GM18508 (cell line): ENCODE data around the gene GRIN3A.
"Not testable (repeated sequence)": the region's sequence is repeated elsewhere in the genome, so short reads cannot be mapped to it uniquely, and the experiment has no call there.

Source experiments
- ATAC-seq: cut with Tn5 transposase; IDR thresholded peaks from one replicate; pipeline ENCODE4 v1.9.1; 2021; ENCODE audit warnings: moderate number of reproducible peaks; ENCODE audit not compliant: insufficient read depth, unreplicated experiment

GRIN3A gene

DNA sequence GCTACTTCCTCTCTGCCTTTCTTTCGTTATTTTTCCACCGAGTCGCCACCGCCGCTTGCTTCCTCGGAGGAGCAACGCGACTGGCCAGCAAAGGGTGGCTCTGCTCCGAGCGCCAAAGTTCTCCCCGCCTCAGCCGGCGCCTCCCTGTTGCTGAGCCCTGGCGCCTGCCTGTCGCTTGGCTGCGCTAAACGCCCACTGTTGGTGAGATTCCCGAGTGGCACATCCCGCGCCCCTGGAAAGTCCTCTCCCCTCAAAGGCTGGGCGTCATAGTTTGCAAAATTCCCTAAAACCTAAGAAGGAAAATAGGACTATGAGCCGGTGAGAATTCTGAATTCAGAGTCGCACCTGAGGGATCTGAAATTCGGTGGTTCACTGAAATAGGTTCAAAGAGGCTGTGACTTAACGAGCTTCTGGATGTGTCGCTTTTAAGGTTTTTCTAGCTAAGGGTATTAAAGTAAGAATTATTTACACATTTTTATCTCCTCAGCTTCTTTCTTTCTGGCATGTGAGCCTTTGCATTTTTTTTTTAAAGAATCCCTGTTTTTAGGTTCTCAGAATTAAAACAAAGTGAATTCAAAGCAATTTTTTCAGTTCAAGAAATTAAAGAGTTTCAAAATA lies at the start of gene GRIN3A:
Gene GRIN3A (minus strand): TSS at position 82 of the 618 bp plus-strand sequence. CDS start 668 bp downstream, outside the sequence.
- no peak for ATAC-seq

- ATAC-seq, result no peak
Measured at GRCh38 chr9:101787891-101788290, 49.4 kb upstream of the GRIN3A start.

- ATAC-seq, result no peak
Measured at GRCh38 chr9:101778332-101778731, 39.9 kb upstream of the GRIN3A start.

DNA sequence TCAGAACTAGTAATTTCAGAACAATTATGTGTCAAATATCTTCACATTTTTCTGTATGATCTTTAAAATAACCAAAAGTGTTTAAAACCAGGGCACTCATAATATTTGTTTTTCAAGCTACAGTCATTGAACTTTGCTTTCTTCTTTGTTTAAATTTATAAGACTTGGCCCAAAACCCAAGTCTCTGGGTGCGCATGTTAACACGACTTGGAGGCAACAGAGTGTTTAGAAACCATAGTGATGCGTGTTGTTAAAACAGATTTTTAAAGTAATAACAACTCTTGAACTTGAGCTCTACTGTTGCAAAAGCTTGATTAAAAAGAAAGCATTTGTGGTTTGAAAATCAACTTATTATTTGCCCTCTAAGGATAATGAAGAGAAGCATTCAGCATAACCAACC lies 26.0 kb upstream of the GRIN3A start:
- ATAC-seq, result no peak

DNA sequence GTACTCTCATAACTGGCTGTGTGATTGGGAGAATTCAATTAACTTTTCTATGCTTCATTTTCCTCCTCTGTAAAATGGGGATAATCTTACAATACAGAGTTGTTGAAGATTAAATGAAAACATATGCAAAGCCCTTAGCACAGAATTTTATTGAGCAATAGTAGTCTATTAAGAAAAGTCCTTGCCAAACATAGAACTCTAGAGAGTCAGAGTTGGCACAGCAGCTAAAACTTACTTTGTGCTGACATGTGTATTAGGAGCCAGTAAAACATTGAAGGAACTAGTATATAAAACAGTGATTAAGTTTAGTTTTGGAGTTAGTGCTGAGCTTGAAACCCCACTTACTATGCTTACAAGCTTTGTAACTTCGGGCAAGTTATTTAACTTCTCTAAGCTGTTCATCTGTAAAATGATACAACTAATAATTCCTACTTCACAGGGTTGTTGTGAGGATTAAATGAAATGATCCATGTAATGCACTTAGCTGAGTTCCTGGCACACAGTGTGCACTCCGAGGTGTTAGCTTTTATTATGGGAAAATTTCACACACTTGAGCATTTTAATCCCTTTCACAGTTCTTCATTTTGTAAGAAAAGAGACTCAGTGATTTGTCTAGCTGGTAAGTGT lies 20.0 kb upstream of the GRIN3A start:
- no peak for ATAC-seq

DNA sequence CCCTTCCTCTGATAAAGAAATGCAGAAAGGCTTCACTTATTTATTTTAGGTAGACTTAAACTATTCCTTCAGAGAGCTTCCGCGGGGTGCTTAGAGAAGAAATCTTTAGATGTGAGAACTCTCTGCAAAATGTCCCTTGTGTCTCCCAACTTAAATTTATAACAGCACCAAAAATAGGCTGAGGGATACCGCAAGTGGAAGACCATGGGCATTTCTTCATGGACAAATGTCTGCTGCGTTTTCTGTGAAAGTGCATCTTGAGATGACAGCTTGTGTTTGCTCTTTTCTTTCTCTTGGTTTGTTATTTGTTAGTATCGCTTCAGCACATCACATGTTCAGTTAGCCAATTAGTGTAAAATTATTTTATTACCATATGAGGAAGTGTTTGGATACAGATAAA lies 15.3 kb upstream of the GRIN3A start:
- ATAC-seq, result no peak

DNA sequence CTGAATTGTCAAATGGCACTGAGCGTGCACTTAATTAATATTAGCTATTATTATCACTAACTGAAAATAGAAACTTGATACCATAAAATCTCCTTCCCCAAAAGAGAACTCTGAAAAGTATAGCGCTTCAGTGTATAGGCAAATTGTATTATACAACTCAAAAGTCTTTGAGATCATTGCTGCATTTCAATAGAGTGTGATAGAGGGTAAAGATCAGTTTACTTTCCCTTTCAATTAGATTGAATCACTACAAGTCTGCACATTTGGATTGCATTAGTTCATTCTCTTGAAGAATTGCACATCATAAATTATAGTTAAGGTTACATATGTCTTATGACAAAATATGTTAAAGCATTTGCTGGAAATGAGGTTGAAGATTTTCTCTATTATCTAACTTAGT lies 13.4 kb upstream of the GRIN3A start:
- ATAC-seq, result no peak

GRCh38 chr9:101739311-101739710 lies 864 bp upstream of the GRIN3A start:
- ATAC-seq, result no peak

DNA sequence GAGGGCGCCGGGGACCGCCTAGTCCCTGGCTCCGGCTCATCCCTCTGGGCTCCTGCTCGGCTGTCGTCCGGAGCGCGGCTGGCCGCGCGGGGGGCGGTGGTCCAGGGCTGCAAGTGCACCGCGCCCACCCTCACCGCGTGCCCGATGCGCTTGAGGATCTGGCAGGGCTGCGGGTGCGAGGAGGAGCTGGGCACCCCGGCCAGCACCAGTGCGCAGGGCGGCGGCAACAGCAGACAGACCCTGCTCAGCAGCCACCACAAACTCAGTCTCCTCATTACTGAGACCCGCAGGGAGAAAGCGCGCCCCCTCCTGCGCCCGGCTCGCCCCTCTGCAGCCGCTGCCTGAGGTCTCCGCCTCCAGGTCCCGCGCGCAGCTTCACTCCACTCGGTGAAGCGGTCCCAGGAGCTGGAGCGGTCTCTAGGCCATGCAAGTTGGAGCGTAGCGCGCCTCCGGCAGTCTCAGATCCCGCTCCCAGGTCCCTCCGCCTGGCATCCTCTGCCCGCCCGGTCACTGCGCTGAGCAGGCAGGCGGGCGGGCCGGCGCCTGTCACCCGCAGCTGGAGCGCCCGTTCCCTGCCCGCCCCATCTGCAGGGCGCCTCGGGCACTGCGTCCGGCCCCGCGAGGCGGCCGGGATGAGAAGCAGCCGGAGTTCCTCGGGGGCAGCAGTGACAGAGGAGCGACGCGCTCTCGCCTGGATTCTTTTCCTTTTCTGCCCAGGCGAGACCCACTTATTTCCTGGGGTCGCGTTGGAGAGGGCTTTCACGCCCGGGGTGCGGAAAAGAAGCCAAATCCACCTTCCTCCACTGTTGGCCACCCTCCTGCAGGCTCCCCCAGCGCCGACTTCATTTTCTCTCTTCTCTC lies 512 bp downstream of the GRIN3A start:
- ATAC-seq, result no peak

DNA sequence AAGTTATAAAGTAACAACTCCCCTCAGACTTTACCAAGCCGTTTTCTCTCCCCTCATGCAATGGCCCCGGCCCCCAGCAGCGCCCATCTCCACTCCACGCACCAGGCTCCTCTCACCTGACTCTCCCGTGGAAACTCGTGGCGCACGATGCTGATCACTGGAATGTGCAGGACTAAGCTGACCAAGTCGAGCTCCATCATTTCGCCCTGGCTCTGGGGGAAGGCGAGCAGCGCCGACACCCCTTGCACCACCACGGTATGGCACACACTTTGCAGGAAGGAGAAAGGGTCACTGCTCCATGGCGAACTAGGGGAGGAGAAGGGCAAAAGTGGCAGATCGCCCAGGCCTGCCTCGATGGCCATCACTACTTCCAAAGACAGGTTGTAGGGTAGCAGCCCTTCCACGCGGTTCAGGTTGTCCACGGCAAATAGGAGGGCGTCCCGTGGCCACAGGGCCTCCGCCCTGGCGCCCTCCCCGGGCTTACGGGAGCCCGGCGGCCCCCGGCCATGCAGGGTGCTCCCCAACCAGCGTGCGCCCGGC lies 1.2 kb downstream of the GRIN3A start:
- no peak for ATAC-seq

GRCh38 chr9:101736717-101737116 lies 1.7 kb downstream of the GRIN3A start:
- no peak for ATAC-seq

DNA sequence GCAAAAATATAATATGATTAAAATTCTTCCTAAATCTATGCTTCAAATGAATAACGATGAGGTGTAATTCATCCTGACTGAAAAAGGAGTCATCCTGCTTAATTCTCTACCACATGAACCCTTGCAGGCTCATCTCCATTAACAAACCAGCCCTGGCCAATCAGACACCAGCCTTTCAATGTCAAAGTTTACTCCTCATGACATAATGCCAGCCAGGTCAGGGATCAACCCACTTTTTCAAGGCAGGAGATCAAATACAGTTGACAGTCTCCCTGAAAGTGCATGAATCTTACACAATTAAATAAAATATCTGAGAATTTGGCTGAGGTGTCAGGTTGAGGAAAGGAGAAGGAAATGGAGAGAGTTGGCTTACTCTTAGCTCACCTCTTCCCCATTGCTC lies 7.0 kb downstream of the GRIN3A start:
- no peak for ATAC-seq

DNA sequence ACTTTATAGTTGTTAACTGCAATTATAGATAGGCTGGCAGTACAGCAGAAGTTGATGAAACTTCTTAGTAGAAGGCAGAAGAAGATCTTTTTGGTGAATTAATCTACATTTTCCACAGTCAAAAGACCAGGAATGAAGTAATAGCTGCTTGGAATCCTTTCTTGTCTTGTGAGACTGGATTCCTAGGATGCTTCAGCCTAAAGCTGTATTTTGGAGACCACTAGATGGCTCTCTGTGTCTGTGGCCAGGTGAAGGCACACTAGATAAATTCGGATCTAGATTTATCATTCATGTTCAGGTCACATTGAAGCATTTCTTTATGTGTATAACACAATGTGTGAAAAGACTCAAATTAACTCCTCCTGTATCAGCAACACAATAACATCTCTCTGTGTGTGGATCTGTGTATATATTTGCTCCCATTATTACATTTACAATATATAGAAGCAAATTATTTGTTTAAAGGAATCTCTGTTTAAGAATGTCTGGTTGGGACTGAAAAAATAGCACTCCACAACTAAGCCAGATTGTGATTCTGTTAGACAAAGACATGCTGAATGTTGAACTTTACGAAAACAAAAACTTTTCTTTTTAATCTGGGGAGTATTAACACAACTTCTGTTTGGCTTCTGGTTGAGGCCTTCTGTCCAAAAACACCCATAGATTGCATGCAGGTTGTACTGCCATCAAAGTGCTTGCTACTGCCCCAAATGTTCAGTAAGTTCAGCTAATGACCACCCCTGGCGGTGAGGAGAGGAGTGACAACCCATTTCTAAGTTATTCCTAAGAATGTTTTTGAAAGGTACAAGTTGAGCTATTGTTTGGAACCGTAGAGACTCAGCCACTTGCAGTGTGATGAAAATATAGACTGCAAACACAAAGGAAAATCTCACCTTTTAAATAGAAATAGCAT lies 10.6 kb downstream of the GRIN3A start:
- peak; percentile 83 for ATAC-seq

GRCh38 chr9:101724271-101724670 lies 14.2 kb downstream of the GRIN3A start:
- ATAC-seq, result not testable (repeated sequence)

DNA sequence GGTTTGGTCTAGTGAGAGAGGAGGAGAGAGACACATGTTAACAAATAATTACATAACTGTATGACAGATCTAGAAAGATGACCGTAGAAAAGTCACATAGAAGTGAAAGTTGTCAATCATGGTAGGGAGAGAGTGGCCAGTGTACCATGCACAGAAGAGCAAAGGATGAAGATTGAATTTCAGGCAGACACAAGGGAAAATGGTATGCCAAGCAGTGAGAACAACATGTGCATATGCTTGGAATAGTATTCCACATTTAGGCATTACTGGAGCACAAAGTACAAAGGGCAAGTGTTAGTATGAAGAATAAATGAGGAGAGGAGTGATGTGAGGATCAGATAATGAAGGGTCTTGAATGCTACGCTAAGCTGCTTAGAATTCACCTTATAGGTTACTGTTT lies 20.3 kb downstream of the GRIN3A start:
- ATAC-seq, result no peak

DNA sequence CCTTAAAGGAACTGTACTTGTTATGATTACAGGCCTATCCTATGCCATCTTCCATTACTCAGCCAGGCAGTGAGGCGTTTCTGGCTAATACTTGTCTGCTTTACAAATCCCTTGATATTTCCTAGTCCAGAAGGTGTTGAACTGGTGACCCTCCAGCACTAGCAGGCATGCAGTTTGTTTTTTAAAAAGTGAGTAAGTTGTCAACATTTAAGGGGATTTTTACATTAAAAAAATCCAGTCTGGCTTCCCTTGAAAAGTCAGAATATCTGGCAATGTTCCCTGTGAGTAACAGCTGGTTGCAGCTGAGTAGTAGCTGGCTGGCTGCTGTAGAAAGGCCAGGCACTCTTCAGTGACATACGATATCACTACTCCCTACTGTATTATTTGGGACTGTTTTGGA lies 21.8 kb downstream of the GRIN3A start:
- ATAC-seq, result no peak

GRCh38 chr9:101711330-101711941 lies 27.0 kb downstream of the GRIN3A start:
- peak; percentile 69 for ATAC-seq

GRCh38 chr9:101708855-101709254 lies 29.6 kb downstream of the GRIN3A start:
- ATAC-seq, result no peak

DNA sequence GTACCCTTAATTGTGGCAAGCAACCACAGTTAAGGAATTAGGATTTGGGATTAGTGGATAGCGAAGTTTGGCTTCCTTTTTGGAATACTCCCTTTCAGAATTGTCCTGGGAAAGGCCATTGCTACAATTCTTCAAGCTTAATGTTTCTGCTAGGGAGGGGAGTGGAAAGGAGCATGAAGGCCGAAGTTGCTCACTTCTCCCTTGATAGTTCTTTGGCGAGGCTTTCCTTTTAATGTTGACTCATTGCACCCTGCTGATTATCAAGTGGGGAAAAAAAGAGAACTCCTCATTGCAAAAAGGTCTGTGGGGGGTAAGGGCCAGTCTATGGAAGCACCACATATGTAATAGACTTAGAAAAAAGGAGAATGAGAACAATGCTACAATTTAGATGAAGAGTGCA lies 30.7 kb downstream of the GRIN3A start:
- no peak for ATAC-seq

DNA sequence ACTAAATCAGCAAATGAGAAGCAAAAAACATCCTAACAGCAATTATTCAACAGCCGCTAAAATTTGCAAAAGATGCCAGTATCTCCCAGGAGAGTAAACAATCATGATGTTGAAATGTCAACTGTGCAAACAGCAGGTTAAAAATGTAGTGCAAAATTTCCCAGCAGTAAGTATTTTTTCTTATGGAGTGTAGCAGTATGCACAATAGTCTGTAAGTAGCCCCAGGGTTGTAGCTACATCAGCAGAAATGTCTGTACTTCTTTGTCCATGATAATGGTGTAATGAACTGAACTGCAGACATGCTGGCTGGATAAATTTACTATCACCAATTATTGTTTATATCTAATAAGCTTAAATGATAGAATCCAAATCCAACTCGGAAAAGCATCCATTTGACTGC lies 31.4 kb downstream of the GRIN3A start:
- no peak for ATAC-seq
